Liver (tissue), 9 donors: ENCODE measurements around the gene SRRM3. TPM values are rescaled to one million over a fixed set of nuclear protein-coding genes. Genes with fewer than 3 reads are reported as not detected.
"Not testable (repeated sequence)": the region's sequence is repeated elsewhere in the genome, so short reads cannot be mapped to it uniquely, and the experiment has no call there.

Source experiments
- DNase-seq: peaks from one replicate; pipeline ENCODE4 v3.0.0-alpha.2; 2017; ENCODE audit warnings: low spot score
- H3K27ac ChIP-seq, 2 donors: one replicate each; pipeline ENCODE4 v1.7.0; 2013; ENCODE audit warnings: inconsistent platforms in 2 of 2, low read length in 2 of 2, control low read depth in 1 of 2, low read depth in 1 of 2, mild to moderate bottlenecking in 1 of 2
- H3K27me3 ChIP-seq, 4 donors: one replicate each; pipeline versions ENCODE4 v1.6.1 to v1.7.0; 2013; ENCODE audit warnings: low read length in 3 of 4, inconsistent platforms in 1 of 4, mild to moderate bottlenecking in 1 of 4, moderate library complexity in 1 of 4; ENCODE audit not compliant: control insufficient read depth in 4 of 4, insufficient read depth in 4 of 4
- H3K36me3 ChIP-seq, 4 donors: one replicate each; pipeline versions ENCODE4 v1.6.1 to v1.7.0; 2013; ENCODE audit warnings: low read length in 3 of 4, mild to moderate bottlenecking in 3 of 4, low read depth in 1 of 4, moderate library complexity in 1 of 4; ENCODE audit not compliant: control insufficient read depth in 4 of 4, insufficient read depth in 3 of 4
- H3K4me1 ChIP-seq, 4 donors: one replicate each; pipeline versions ENCODE4 v1.6.1 to v1.7.0; 2013; ENCODE audit warnings: low read length in 3 of 4, mild to moderate bottlenecking in 3 of 4, moderate library complexity in 1 of 4; ENCODE audit not compliant: control insufficient read depth in 4 of 4, insufficient read depth in 4 of 4
- H3K4me3 ChIP-seq, 3 donors: one replicate each; pipeline versions ENCODE4 v1.6.1 to v1.7.0; 2013; ENCODE audit warnings: low read length in 3 of 3, control low read depth in 1 of 3, low read depth in 1 of 3, mild to moderate bottlenecking in 1 of 3
- H3K9ac ChIP-seq, 2 donors: one replicate each; pipeline ENCODE4 v1.7.0; 2013; ENCODE audit warnings: low read length in 2 of 2, mild to moderate bottlenecking in 2 of 2, moderate library complexity in 2 of 2, control low read depth in 1 of 2, low read depth in 1 of 2
- H3K9me3 ChIP-seq, 4 donors: one replicate each; pipeline versions ENCODE4 v1.6.1 to v1.7.0; 2013; ENCODE audit warnings: low read length in 3 of 4; ENCODE audit not compliant: control insufficient read depth in 4 of 4
- HNF4A ChIP-seq, 2 donors: conservative IDR thresholded peaks; 2 replicates each; pipeline ENCODE4 v1.6.1; 2016; ENCODE audit warnings: antibody characterized with exemption in 2 of 2, mild to moderate bottlenecking in 2 of 2
- RAD21 ChIP-seq, 2 donors: IDR thresholded peaks; 2 replicates each; pipeline ENCODE4 v1.6.1; 2016; ENCODE audit warnings: antibody characterized with exemption in 2 of 2, mild to moderate bottlenecking in 2 of 2
- RXRA ChIP-seq, 2 donors: IDR thresholded peaks; 2 replicates each; pipeline ENCODE4 v1.6.1; 2017 to 2018; ENCODE audit warnings: antibody characterized with exemption in 2 of 2, mild to moderate bottlenecking in 1 of 2
- SP1 ChIP-seq: IDR thresholded peaks from 2 replicates; pipeline ENCODE4 v1.6.1; 2018; ENCODE audit warnings: antibody characterized with exemption, mild to moderate bottlenecking
- YY1 ChIP-seq: IDR thresholded peaks from 2 replicates; pipeline ENCODE4 v1.6.1; 2016; ENCODE audit warnings: antibody characterized with exemption, mild to moderate bottlenecking
- ZBTB33 ChIP-seq: IDR thresholded peaks from 2 replicates; pipeline ENCODE4 v1.6.1; 2016; ENCODE audit warnings: antibody characterized with exemption
- WGBS: extraction: QIAGEN DNeasy Blood & Tissue Kit; methylation state at CpG from one replicate; pipeline ENCODE4 v1.1.7; 2013; 5-methylcytosine and 5-hydroxymethylcytosine counted together
- polyA plus RNA-seq, 2 donors: library from polyadenylated mRNA; stranded (reverse) in 1 of 2; unstranded in 1 of 2; fragments of 200-250 nt in 1 of 2; fragments of >200 nt in 1 of 2; fragmentation: Nextera tagmentation in 1 of 2; extraction: Ambion mirVana in 1 of 2; gene quantifications; one replicate each; pipeline versions ENCODE4 v1.2.1 to v1.2.3, GENCODE V29; 2013 to 2015
- total RNA-seq, 2 donors: library from RNA; depleted of rRNA; stranded (reverse); fragments of >200 nt; gene quantifications; one replicate each; pipeline ENCODE4 v1.2.3, GENCODE V29; 2014
- TF ChIP-seq, protein P1 (sequence below): IDR thresholded peaks from 2 replicates; pipeline ENCODE4 v1.6.1; 2016; ENCODE audit warnings: antibody characterized with exemption
- donor health status: healthy.
- donor health status: healthy.
- donor health status: healthy.
- donor health status: healthy.
- donor health status: healthy.

The SRRM3 gene
- total and polyA plus RNA-seq, 4 donors, result 0.08 to 0.16 TPM; not detected in 2

DNA sequence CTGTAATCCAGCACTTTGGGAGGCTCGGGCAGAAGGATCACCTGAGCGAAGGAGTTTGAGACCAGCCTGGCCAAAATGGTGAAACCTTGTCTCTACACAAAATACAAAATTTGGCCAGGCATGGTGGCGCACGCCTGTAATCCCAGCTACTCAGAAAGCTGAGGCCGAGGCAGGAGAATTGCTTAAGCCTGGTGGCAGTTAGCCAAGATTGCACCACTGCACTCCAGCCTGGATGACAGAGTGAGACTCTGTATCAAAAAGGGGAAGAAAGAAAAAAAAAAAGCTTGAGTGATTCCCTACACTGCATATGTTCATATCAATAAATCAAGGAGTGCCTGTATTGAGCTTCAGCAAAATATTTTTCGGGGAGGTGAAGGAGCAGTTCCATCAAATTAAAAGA, 45.8 kb upstream of the SRRM3 start:
- H3K4me3 ChIP-seq, result no peak overlapping the region
- WGBS, result 46% methylated on average over 6 of the region's 6 CpGs
- H3K9ac ChIP-seq, result no peak overlapping the region
- no peaks in the 10 kb centered on the region for H3K27me3 ChIP-seq
- no peaks in the 10 kb centered on the region for H3K9me3 ChIP-seq
- TF ChIP-seq RAD21 (IDR thresholded peaks at IDR 0.05) (peak; percentile 21 to 42), SP1 (peak; percentile 23), ZBTB33 (no peak), YY1 (peak; percentile 20), RXRA (IDR thresholded peaks at IDR 0.05) (peak in 1 of 2 donors; percentile 43), HNF4A (conservative IDR thresholded peaks at IDR 0.05) (peak; percentile 23 to 33)
- TF ChIP-seq, protein P1, sequence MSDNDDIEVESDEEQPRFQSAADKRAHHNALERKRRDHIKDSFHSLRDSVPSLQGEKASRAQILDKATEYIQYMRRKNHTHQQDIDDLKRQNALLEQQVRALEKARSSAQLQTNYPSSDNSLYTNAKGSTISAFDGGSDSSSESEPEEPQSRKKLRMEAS, result no peak
- no peaks in the 10 kb centered on the region for H3K36me3 ChIP-seq
- DNase-seq, result no peak
- no peak overlapping the region for H3K27ac ChIP-seq
- H3K4me1 ChIP-seq, result no peaks in the 10 kb centered on the region

GRCh38 chr7:76156992-76157685, 44.6 kb upstream of the SRRM3 start:
- not testable (repeated sequence) for H3K4me1 ChIP-seq, H3K27me3 ChIP-seq, H3K9me3 ChIP-seq, DNase-seq, H3K4me3 ChIP-seq, H3K9ac ChIP-seq, H3K27ac ChIP-seq, H3K36me3 ChIP-seq
- 91% methylated on average over 2 of the region's 2 CpGs for WGBS

- 96% methylated on average over 10 of the region's 10 CpGs for WGBS
- not testable (repeated sequence) for H3K27me3 ChIP-seq, H3K27ac ChIP-seq, H3K4me3 ChIP-seq, H3K36me3 ChIP-seq, H3K4me1 ChIP-seq, H3K9me3 ChIP-seq, H3K9ac ChIP-seq, DNase-seq
Observed at GRCh38 chr7:76158416-76158815, 43.3 kb upstream of the SRRM3 start.

- H3K27ac ChIP-seq, H3K36me3 ChIP-seq, H3K9ac ChIP-seq, H3K27me3 ChIP-seq, DNase-seq, H3K9me3 ChIP-seq, H3K4me1 ChIP-seq, H3K4me3 ChIP-seq: not testable (repeated sequence)
- WGBS, result 90% methylated on average over 10 of the region's 10 CpGs
Observed at GRCh38 chr7:76162416-76163170, 39.1 kb upstream of the SRRM3 start.

- H3K9ac ChIP-seq, H3K36me3 ChIP-seq, H3K9me3 ChIP-seq, H3K4me3 ChIP-seq, H3K27me3 ChIP-seq, H3K27ac ChIP-seq, DNase-seq, H3K4me1 ChIP-seq: not testable (repeated sequence)
- WGBS, result 63% methylated on average over 8 of the region's 8 CpGs
Observed at GRCh38 chr7:76163812-76164211, 37.9 kb upstream of the SRRM3 start.
